ENCODE data around the gene PCDHGA5.
"Not testable (repeated sequence)": the region's sequence is repeated elsewhere in the genome, so short reads cannot be mapped to it uniquely, and the experiment has no call there.

GRCh38 chr5:141394401-141395187, 30.6 kb downstream of the PCDHGA5 start:
- TF ChIP-seq EZH2 (IDR thresholded peaks at IDR 0.05); POLR2AphosphoS5 (IDR thresholded peaks at IDR 0.05; ENCODE audit: borderline replicate concordance, low read depth, low read length): not testable (repeated sequence)

Measured in SK-N-MC (cell line).